ENCODE measurements around the gene WAC. TPM values are rescaled to one million over a fixed set of nuclear protein-coding genes. Genes with fewer than 3 reads are reported as not detected.

WAC gene
- total RNA-seq, 1 experiment from 2014 or later = 93.9 TPM

DNA sequence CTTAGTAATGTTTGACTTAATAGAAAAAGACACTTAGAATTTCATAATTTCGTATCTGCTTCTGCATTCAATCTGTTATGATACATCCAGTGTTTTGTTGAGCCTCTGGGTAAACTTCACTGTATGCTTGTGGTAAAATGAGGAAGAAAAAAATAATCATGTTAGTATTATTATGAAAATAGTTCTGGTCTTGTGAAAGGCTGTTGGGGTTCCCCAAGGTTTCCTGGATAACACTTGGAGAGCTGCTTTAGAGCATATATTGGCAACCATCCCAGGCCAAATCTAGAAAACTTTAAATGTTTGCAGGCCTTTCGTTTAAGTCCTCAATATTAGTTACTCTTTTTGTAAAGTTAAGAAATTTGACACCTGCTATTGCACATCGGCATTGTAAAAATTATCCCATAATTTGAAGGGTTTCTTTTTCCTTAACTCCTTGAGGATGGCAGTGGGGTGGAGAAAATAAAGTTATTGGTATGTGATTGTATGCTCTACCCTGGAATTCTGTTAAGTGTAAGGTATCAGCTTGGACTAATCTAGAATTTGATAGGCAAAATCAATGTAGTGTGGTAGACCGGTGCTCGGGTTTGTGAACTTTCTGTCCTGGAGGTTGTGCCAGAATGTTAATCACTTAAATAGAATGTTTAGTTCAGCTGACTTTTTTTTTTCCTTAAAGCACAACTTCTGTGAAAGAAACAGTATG lies 54.5 kb downstream of the WAC start:
- Histone ChIP-seq H3K27me3 (ENCODE audit: insufficient read depth, low read depth) (no peaks in the 10 kb centered on the region), H3K27ac (no peak overlapping the region), H3K9me3 (ENCODE audit: insufficient read depth, low read depth) (no peaks in the 10 kb centered on the region), H3K9me2 (ENCODE audit: insufficient read depth) (no peaks in the 10 kb centered on the region), H3K4me2 (no peak overlapping the region), H2AFZ (no peak overlapping the region), H3K4me3 (no peak overlapping the region), H3F3A (ENCODE audit: insufficient read depth, low read depth) (peaks cover 28% of the 10 kb centered on the region), H3K36me3 (ENCODE audit: low read depth) (peaks cover 16% of the 10 kb centered on the region), H3K79me2 (ENCODE audit: low read depth) (peaks cover 76% of the 10 kb centered on the region), H3K4me1 (replicated peaks; ENCODE audit: insufficient read depth) (peaks cover 4% of the 10 kb centered on the region; the same call in 1 of the 2 replicates), H4K20me1 (ENCODE audit: insufficient read depth) (peaks cover 62% of the 10 kb centered on the region)
- TF ChIP-seq EZH2 (IDR thresholded peaks at IDR 0.05; ENCODE audit: low read depth) (no peak), CTCF (conservative IDR thresholded peaks at IDR 0.05) (no peak)
- BruUV-seq (replicated peaks) = no TSS peak
- POLR2A ChIA-PET (ENCODE audit: unreplicated experiment) = no interaction called here
- intact Hi-C loops (cut with micrococcal nuclease; ENCODE audit: unreplicated experiment) = loop anchor here (10.0 kb wide), 1 partner anchor 153 kb away; no protein-coding TSS in a partner anchor
- no peak for DNase-seq
- CTCF ChIA-PET = no interaction called here

- no peak overlapping the region for H3K4me3 ChIP-seq
- peaks cover 31% of the 10 kb centered on the region for H3F3A ChIP-seq (ENCODE audit: insufficient read depth, low read depth)
- no peak overlapping the region for H3K4me2 ChIP-seq
- CTCF ChIA-PET = no interaction called here
- no peak for DNase-seq
- TF ChIP-seq EZH2 (IDR thresholded peaks at IDR 0.05; ENCODE audit: low read depth) = no peak
- no peak for TF ChIP-seq CTCF (conservative IDR thresholded peaks at IDR 0.05)
- H3K4me1 ChIP-seq (replicated peaks; ENCODE audit: insufficient read depth) = peaks cover 9% of the 10 kb centered on the region
- H3K36me3 ChIP-seq (ENCODE audit: low read depth) = peaks cover 11% of the 10 kb centered on the region; the same call in 1 of the 2 replicates
- no peaks in the 10 kb centered on the region for H3K9me2 ChIP-seq (ENCODE audit: insufficient read depth)
- H4K20me1 ChIP-seq (ENCODE audit: insufficient read depth) = peaks cover 61% of the 10 kb centered on the region
- H3K27ac ChIP-seq = no peak overlapping the region
- intact Hi-C loops (cut with micrococcal nuclease; ENCODE audit: unreplicated experiment) = loop anchor here (10.0 kb wide), 1 partner anchor 153 kb away; no protein-coding TSS in a partner anchor
- no peaks in the 10 kb centered on the region for H3K27me3 ChIP-seq (ENCODE audit: insufficient read depth, low read depth)
- POLR2A ChIA-PET (ENCODE audit: unreplicated experiment) = no interaction called here
- no TSS peak for BruUV-seq (replicated peaks)
- no peak overlapping the region for H2AFZ ChIP-seq
- no peaks in the 10 kb centered on the region for H3K9me3 ChIP-seq (ENCODE audit: insufficient read depth, low read depth)
- H3K79me2 ChIP-seq (ENCODE audit: low read depth) = peaks cover 71% of the 10 kb centered on the region
Measured at GRCh38 chr10:28587970-28588290, 55.0 kb downstream of the WAC start.

GRCh38 chr10:28592953-28593352 lies 60.0 kb downstream of the WAC start:
- TF ChIP-seq EZH2 (IDR thresholded peaks at IDR 0.05; ENCODE audit: low read depth) = no peak
- TF ChIP-seq CTCF (conservative IDR thresholded peaks at IDR 0.05) = no peak
- intact Hi-C loops (cut with micrococcal nuclease; ENCODE audit: unreplicated experiment) = no loop called here
- CTCF ChIA-PET = no interaction called here
- Histone ChIP-seq H3K27ac (peak overlapping the region; percentile 51), H3F3A (ENCODE audit: insufficient read depth, low read depth) (peaks cover 18% of the 10 kb centered on the region), H3K9me3 (ENCODE audit: insufficient read depth, low read depth) (no peaks in the 10 kb centered on the region), H3K9me2 (ENCODE audit: insufficient read depth) (no peaks in the 10 kb centered on the region), H3K4me1 (replicated peaks; ENCODE audit: insufficient read depth) (peaks cover 13% of the 10 kb centered on the region), H3K4me3 (no peak overlapping the region), H4K20me1 (ENCODE audit: insufficient read depth) (peaks cover 63% of the 10 kb centered on the region), H2AFZ (no peak overlapping the region), H3K27me3 (ENCODE audit: insufficient read depth, low read depth) (no peaks in the 10 kb centered on the region), H3K79me2 (ENCODE audit: low read depth) (peaks cover 78% of the 10 kb centered on the region), H3K36me3 (ENCODE audit: low read depth) (peaks cover 20% of the 10 kb centered on the region; the same call in 1 of the 2 replicates), H3K4me2 (peak overlapping the region; percentile 13; the same call in 1 of the 2 replicates)
- no TSS peak for BruUV-seq (replicated peaks)
- peak in 1 of 2 experiments; percentile 74 for DNase-seq
- POLR2A ChIA-PET (ENCODE audit: unreplicated experiment) = interaction anchor here (0.7 kb wide), 1 partner anchor 1439 kb away, joined by 10 read pairs; the partner anchor contains the start of gene YME1L1

Data from PC-9 (cell line).